ENCODE results near the gene GCHFR.

Gene GCHFR

DNA sequence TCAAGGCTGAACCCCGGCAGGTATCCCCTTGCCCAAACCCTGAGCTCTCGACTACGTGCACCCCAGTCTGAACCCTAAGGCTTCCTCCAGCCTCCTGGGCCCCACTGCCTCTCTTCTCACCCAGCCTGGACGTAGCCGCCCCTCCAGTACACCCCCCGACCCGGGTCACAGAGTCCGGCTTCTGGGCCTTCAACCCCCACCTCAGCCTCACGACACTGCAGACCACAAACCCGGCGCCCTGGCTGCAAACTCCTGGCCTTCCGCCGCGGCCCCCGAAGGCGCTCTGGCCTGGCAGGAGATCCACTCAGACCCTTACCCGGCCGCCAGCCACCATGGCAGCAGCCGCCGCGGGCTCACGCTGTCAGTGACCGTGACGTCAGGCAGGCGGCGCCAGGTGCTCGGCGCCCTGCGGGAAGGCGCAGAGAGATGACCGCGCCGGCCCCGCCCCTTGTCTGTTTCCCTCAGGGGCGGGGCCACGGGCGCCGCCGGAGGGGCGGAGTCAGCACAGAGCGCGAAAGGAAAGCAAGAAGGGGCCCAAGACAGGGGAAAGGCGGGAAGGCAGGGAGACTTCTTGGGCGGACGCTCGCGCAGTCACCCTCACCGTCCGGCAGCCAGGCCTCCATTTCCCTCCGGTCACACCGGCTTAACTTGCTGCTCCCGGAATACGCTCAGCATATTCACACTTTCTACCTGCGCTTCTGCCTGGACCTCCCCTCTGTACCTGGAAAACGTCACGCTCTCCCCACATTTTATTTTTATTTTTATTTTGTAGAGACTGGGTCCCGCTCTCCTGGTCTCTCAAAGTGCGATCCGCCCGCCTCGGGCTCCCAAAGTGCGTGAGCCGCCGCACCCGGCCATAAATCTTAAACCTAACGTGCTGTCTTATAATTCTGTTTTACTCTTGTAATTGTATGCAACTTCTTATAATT is 8.7 kb upstream of the GCHFR start, which contains the start of gene RMDN3:
TSS of gene RMDN3 (minus strand) at position 372 of the 929 bp plus-strand sequence. CDS start 471 bp downstream, outside the sequence.
- peak; percentile 89 for DNase-seq (ENCODE audit: low spot score)

DNA sequence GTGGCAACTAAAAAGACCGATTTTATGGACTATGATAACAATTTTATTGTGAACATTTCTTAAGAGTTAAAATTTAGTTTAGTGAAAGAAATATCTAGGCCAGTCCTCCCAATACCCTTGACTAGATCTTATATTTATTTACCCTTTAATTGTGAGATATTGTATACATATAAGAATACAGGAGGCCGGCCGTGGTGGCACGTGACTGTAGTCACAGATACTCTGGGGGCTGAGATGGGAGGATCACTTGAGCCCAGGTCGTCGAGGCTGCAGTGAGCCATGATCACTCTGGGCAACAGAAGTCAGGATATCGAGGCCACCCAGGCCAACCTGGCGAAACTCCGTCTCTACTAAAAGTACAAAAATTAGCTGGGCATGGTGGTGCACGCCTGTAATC is 8.1 kb upstream of the GCHFR start:
- no peak for DNase-seq (ENCODE audit: low spot score)

DNA sequence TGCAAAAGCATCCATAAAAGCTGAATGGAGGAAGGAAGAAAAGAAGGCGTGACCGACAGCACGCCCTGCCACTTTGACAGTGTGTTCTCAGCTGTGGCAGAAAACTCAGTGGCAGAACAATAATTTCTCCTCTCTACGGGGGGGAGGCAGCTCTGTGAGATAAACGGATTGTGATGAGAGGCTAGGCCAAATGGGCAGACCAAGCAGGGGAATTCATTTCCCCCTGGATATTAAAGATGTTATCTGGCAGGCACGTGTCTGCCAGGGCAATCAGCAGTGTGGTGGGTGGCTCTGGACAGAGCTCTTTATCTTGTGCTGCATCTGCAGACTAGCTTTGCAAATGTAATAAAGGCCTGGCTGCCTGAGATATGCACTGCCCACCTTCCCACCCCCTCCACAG is 6.9 kb upstream of the GCHFR start:
- DNase-seq (ENCODE audit: low spot score): no peak

DNA sequence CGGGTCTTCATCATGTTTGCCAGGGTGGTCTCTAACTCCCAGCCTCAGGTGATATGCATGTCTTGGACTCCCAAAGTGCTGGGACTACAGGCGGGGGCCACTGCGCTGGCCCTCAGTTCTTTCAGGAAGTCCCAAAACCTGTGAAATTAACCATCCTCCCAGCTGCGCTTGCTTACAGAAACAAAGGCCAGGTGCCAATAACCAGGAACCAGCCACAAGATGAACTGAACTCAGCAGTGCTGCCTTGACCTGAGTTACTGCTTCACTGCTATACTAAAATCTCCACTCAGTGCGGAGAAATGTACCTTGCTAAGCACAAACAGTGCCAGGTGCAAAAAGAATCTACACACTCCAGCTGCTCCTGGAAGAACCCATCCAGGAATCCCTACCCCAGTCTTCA is 3.9 kb upstream of the GCHFR start:
- no peak for DNase-seq (ENCODE audit: low spot score)

DNA sequence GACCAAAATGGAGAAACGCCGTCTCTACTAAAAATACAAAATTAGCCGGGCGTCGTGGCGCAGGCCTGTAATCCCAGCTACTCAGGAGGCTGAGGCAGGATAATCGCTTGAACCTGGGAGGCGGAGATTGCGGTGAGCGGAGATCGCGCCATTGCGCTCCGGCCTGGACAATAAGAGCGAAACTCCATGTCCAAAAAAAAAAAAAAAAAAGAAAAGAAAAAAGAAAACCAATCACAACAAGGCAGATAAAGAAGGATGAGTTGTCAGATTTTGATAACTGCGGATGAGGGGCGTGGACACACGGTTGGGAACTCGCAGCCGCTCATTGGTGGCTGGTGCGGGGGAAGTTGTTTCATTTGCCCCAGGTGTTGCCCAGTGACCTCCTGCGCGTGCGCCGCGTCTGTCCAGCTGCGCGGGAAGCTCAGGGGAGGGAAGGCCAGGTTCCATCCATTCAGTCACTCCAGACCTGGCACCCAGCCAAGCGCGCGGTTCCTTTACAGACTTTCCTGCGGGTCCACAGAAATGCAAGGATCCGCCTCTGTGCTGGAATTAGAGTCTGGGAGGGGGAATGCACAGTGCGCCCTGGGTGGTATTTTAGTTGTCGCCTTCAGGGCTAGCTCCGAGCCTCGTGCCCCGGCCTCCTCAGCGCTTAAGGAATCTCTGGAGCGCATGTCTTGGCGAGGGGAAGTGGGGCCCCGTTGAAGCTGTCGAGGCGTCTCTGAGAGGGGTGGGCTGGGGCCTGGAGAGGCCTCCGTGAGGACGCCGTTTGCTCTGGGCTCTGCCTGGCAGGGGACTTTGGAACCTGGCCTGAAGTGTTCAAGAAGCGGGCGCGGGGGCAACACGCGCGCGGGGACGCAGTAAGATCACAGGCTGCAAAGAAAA is 708 bp upstream of the GCHFR start:
- DNase-seq (ENCODE audit: low spot score): no peak

DNA sequence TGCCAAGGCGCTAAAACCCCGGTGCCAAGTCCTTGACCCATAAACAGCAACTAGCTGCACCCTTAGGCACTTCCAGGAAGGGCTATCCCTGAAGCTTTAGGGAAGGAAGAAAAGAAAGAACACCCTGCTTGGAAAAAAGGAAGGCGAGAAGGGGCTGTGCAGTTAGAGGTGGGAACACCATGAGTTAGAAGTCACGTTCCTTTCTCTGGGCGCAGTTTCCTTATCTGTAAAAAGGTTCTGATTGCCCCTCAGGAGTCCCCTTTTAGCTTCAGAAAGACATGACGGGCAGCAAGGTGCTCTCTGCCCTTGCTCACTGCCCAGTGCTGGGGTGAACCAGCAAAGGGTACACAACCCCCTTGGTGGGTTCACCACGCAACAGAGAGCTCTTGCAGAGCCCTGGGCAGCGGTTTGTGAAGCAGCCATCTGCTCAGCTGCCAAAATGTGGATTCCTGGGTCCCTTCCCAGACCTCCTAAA is 798 bp downstream of the GCHFR start:
- no peak for DNase-seq (ENCODE audit: low spot score)

DNA sequence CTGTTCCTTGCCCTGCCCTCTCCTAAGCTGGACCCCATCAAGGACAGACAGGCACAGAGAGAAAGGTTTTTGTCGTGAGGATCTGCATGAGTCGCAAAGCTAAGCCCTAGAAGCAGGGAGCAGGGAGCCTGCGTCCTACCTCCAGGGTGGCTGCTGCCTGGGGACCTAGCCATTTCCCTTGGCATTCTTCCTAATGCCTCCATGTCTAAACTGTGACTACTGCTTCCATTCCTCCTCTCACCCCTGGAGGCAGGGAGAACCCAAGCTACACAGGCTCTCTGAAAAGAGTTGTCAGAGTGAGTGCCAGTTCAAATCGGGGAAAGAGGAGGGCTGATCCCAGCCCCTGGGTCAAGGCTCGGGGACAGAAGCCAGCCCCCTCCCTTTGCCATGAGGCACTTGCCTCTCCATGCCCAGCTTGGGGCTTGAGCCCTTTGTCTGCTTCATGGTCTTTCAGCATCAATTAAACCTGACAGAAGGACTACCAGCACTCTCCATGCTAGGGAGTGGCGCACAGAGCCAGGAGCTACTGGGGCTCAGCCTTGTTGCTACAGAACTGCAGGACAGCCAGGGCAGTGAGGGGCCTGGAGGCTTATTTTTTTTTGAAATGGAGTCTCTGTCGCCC is 2.4 kb downstream of the GCHFR start:
- no peak for DNase-seq (ENCODE audit: low spot score)

DNA sequence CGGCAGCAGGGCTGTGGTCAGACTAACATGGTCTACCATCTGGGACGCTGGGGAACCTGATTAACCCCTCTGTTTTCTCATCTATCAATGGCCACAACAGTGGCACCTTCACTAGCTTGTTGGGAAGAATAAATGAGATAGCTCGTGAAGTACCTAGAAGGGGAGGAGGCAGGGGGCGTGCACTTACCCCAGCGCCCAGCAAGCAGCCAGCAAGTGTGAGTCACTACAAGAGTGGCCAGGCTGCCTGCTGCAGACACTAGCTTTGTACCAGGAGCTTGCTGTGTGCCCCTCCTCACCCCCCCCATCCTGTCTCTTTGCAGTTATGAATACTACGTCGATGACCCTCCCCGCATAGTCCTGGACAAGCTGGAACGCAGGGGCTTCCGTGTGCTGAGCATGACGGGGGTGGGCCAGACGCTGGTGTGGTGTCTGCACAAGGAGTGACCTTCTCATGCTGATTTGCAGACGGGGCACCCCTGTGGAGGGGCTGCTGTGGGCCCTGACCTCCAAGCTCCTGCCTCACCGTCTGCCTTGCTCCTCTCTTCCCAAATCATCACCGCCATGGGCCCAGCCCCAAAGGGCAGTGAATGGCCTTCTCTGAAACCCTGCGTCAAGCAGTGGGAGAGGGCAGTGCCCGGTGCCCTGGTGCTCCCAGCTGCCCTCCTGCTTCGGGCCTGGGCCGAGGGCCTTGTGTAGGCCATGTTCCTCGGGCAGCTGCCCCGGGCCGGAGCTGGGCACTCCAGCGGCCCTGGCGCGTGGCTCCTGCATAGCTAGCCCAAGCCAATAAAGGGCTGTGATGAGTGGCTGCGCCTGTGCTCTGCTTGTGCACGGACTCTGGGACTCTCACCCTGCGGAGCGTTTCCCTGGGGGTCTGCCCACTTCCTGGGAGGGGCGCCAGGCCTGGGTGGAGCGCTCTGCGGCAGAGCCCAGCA is 3.3 kb downstream of the GCHFR start:
- no peak for DNase-seq (ENCODE audit: low spot score)

DNA sequence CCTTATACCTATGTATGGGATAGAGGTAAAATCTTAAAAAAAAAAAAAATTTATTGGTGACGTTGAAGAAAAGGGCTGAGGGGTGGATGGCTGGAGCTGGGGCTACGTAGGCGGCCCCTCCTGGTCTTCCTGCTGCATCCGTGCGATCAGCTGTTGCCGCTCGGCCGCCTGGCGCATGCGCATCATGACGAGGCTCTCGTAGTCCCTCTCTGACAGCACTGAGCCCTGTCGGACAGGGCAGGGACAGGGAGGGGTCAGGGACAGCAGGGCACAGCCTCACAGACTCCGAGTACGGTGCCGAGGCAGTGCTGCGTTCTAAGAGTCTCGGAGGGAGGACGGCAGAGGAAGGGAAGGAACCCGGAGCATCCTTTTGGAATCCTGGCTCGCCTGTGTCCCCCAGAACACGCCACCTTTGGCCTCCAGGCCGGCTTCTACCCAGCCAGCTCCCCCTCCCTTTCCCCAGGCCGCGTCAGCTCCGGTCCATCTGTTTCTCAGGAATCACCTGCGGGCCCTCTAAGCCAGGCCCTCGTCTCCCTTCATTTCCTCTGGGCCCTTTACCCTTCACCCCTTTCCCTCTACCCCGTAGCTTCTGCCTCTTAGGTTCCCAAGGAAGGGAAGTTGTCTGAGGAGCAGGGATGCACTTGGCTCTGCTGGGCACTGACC is 4.1 kb downstream of the GCHFR start:
- DNase-seq (ENCODE audit: low spot score): no peak

DNA sequence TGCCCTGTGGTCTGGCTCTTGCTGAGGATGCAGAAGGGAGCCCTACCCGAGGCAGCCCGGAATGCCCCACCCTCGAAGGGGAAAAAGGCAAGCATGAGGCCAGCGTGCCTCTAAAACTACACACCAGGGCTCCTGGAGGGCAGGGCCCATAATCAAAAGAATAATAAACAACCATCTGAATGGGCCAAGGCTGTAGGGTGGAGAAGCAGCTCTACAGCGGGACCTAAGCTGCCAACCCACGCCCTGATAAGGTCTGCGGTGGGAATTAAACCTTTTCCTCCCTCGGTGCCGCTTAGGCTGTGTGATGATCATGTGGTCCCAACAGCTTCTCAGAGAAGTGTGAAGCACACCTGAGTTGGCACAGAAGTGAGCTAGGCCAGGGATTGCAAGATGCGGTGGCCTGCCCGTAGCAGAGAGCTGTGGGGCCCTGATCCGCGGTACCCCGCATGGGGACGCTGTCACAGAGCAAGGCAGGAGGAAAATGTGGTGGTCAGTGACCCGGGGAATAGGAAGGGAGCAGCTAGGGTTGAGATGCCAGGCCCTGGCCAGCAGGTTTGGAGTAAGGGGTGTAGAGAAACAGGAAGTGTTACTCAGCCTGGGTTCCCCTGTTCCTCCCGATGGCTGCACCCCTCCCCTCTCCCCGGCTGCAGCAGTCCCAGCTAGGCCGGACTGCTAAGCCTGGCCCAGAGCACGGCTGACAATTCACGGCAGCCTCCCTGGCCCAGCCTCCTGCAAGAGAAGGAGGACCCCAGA is 4.8 kb downstream of the GCHFR start:
- no peak for DNase-seq (ENCODE audit: low spot score)

DNA sequence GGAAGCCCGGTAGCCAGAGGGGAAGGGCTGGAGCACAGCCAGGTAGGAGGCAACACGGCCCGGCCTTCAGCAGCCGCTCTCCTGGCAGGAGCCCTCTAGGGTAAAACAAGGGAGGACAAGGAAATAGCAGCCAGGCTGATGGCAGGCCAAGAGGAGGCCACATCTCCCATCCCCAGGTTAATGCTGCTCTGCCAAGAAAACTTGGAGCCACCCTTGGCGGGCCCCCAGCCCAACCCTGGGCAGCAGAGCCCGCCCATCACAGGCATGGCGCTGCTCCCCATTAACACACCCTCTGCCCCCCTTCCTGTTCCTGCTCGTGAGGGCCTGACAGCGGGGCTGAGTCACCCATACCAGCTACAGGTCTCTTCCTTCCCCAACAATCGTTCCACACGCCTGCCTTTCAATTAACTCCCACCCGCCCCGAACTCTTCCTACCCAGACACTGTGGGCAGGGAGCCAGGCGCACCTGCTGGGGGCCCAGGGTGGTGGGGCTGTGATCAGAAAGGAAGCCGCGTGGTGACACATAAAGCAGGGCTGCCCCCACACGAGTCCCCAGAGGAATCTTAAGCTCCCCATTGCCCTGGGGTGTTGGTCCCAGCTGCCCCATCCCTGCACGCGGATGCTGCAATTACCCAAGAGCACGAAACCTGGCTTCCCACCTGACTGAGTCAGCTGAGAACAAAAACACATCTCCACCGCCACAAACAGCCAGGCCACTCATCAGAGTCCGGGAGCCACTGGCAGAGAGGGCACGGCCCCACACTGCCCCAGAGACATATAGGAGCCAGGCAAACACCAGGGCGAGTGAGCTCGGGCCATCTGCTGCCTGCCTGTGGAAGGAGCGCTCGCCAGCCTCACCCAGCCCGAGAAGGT is 5.6 kb downstream of the GCHFR start, which contains the start of gene C15orf62:
TSS of gene C15orf62 (plus strand) at position 707 of the 873 bp plus-strand sequence. CDS start 516 bp downstream, outside the sequence.
- no peak for DNase-seq (ENCODE audit: low spot score)

DNA sequence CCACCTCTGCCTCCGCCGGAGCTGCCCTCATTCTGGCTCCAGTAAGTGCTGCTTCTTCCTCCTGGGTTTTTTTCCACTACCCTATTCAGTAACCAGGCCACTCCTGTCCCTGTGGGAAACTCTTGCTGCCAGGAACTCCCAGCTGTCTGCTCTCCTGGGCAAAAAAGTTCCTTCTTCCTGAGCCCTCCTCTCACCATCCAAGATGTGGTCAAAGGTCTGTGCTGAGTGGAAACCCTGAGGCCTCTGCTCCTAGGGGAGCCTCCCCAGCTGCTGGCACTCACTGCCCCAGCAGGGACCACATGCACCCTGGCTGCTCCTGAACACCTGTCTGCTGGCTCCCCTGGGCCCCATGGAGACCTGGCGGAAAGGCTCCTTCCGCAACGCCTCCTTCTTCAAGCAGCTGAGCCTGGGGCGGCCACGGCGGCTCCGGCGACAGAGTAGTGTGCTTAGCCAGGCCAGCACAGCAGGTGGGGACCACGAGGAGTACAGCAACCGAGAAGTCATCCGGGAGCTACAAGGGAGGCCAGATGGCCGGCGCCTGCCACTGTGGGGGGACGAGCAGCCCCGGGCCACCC is 6.4 kb downstream of the GCHFR start:
- DNase-seq (ENCODE audit: low spot score): no peak

DNA sequence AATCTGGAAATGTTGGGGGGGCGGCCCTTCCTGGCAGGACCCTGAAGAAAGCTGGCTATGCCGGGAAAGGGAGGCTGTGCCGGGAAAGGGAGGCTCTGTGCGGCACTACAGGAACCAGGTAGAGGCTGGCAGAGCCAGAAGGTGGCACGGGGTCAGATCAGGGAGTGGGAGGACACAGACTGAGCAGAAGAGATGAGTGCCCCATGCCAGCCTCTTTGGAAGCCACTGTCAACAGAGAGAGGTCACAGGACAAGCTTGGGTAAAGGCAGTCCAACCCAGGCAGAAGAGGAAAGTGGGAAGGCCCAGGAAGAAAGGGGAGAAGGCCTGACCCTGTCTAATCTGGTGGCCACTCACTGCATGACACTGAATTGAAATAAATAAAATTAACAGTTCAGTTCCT is 7.4 kb downstream of the GCHFR start:
- no peak for DNase-seq (ENCODE audit: low spot score)

DNA sequence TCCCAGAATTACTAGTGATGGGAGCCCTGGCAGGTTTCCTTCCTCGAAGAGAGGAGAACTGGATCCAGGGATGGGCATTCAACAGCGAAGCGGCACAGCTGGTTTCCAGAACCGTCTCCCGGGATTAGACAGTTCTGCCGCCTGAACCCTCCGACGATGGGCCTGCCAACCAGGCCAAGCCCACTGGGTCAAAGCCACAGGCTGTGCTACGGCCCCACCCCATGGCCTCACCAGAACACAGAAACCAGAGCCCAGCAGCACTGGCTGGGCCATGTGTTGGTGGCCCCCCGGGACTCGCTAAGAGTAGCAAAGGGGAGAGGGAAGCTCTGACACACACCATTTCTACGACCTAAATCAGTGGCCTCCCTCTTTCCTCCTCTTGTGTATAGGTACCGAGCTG is 8.1 kb downstream of the GCHFR start:
- DNase-seq (ENCODE audit: low spot score): no peak

DNA sequence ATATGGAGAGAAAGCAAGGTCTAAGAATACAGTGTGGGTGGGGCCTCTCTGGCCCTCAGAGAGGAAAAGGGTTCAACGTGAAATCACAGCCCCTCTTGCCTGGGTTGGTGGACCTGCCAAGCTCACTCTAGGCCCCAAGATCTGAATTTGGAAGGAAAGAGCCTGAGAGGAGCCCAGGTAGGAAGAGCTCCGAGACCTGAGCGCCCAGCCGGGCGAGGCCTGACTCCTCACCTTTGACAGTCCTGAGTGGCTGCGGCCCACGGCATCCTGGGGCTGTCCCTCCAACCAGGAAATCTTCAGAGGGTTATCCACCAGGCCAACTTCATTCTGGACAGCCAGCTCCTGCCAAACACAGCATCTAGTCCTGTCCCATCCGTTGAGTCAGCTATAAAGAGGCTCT is 9.6 kb downstream of the GCHFR start:
- no peak for DNase-seq (ENCODE audit: low spot score)

DNA sequence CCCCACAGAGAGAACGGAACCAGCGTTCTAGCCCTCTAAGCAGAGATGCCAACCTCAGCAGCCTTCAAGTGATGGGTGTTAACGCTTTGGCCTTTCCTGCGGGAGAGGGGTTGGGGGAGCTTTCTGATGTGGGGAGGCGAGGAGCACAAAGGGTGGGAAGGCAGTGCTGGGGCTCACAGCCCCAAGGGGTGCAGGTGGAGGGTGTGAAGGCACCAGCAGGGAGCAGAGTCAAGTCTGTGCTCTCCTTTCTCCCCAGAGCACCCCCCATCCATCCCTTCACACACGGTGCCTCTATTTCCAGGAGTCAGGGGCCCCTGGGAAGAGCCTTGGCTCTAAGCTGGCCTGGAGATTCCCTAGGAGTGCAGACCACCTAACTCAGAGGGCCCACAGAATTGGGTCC is 10.0 kb downstream of the GCHFR start:
- no peak for DNase-seq (ENCODE audit: low spot score)

DNA sequence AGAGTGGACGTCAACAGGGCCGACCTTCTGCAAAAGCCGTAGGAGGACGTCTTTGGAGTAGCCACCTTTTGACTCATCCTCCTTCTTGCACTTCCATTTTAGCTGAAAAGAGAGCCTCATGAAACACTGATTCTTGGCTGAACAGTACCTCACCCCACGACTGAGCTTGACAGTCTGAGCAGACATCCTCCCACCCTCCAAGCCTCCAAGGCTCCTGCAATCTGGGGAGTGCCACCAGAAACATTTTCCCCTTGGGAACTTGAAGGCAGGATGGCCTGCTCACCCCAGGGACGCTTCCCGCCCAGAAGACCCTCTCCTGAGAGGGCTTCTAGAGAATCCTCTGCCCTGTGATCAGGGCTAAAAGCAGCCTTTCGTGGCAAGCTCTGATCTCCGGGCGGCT is 11.1 kb downstream of the GCHFR start:
- DNase-seq (ENCODE audit: low spot score): no peak

All from globus pallidus (tissue), 1 donor.